WTC11 (cell line): ENCODE data around the gene NTRK3.

Source experiments
- CTCF ChIP-seq: fragments of 200-600 bp; IDR thresholded peaks from 2 replicates; pipeline ENCODE4 v1.8.0; 2022; ENCODE audit warnings: antibody characterized with exemption
- NFE2L1 ChIP-seq: sonication (generic); formaldehyde crosslinking; IDR thresholded peaks from 2 replicates; pipeline ENCODE4 v1.8.1; 2023; ENCODE audit warnings: missing genetic modification reagents
- NR1H2 ChIP-seq: sonication (generic); formaldehyde crosslinking; IDR thresholded peaks from 2 replicates; pipeline ENCODE4 v1.9.0; 2021; ENCODE audit warnings: mild to moderate bottlenecking, moderate library complexity, missing genetic modification reagents
- USF1 ChIP-seq: sonication (generic); formaldehyde crosslinking; IDR thresholded peaks from 2 replicates; pipeline ENCODE4 v1.8.0; 2022; ENCODE audit warnings: mild to moderate bottlenecking, missing genetic modification reagents
- ZNF138 ChIP-seq: sonication (generic); formaldehyde crosslinking; conservative IDR thresholded peaks from 2 replicates; pipeline ENCODE4 v1.8.1; 2022; ENCODE audit warnings: mild to moderate bottlenecking, moderate library complexity, missing genetic modification reagents

- TF ChIP-seq CTCF (no peak), ZNF138 (CRISPR knock-in tag) (no peak), NR1H2 (CRISPR knock-in tag) (no peak), NFE2L1 (CRISPR knock-in tag) (no peak), USF1 (CRISPR knock-in tag) (no peak)
Measured at GRCh38 chr15:87985451-87985850, 271.1 kb downstream of the NTRK3 start.
